ENCODE data around the gene LEMD1.

DNA sequence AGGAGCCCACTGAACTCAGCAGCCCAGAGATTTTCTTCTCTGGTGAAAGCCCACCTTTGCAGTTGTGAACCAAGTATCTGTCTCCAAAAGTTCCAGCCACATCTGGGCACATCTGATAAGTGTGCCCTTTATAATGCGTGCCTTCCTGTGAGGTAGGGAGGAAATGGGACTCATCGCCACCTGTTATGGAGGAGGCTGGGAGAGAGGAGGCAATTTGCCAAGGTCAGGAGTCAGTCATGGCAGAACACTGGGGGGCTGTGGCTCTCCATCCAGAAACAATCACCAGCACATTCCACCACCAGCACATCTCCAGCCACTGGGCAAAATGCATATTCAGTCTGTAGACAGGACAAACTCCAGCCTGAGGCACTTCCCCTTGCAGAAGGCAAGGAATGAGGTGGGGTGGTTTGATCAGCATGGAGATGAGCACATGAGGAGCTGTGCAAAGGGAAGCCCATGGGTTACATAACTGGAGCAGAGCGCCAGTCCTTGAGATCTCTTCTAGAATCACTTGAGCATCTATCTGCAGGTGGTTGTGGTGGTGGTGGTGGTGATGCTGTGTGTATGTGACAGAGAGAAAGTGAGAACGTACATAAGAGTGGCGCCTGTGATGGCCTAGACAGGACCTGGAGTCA lies 15.0 kb upstream of the LEMD1 start:
- TF ChIP-seq, protein P1, sequence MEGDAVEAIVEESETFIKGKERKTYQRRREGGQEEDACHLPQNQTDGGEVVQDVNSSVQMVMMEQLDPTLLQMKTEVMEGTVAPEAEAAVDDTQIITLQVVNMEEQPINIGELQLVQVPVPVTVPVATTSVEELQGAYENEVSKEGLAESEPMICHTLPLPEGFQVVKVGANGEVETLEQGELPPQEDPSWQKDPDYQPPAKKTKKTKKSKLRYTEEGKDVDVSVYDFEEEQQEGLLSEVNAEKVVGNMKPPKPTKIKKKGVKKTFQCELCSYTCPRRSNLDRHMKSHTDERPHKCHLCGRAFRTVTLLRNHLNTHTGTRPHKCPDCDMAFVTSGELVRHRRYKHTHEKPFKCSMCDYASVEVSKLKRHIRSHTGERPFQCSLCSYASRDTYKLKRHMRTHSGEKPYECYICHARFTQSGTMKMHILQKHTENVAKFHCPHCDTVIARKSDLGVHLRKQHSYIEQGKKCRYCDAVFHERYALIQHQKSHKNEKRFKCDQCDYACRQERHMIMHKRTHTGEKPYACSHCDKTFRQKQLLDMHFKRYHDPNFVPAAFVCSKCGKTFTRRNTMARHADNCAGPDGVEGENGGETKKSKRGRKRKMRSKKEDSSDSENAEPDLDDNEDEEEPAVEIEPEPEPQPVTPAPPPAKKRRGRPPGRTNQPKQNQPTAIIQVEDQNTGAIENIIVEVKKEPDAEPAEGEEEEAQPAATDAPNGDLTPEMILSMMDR (IDR thresholded peaks at IDR 0.05) = no peak
- TF ChIP-seq POLR2A (IDR thresholded peaks at IDR 0.05) = no peak
